ENCODE results near the gene RPS6KC1. TPM values are rescaled to one million over a fixed set of nuclear protein-coding genes. Genes with fewer than 3 reads are reported as not detected.

The RPS6KC1 gene
- total and polyA plus RNA-seq, 2 of the 4 experiments (the other 2 are of a cell fraction) = 7.9 to 23.7 TPM

DNA sequence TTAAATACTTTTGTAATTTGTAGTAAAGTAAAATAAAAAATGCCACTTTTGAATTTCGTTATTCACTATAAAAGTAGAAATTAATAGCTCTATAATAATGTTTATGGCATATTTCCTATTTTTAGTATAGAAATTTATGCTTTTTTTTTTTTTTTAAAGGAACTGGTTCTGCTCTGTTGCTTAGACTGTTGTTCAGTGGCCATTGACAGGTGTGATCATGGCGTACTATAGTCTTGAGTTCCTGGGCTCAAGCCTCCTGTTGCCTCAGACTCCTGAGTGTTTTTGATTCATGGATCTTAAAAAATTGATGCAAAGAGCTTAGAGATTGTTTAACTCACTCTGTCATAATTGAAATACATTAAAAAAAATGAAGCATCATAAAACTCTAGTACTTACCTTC is 53.6 kb downstream of the RPS6KC1 start (continued):
- TF ChIP-seq, protein P1, sequence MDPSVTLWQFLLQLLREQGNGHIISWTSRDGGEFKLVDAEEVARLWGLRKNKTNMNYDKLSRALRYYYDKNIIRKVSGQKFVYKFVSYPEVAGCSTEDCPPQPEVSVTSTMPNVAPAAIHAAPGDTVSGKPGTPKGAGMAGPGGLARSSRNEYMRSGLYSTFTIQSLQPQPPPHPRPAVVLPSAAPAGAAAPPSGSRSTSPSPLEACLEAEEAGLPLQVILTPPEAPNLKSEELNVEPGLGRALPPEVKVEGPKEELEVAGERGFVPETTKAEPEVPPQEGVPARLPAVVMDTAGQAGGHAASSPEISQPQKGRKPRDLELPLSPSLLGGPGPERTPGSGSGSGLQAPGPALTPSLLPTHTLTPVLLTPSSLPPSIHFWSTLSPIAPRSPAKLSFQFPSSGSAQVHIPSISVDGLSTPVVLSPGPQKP (IDR thresholded peaks at IDR 0.05; ENCODE audit: borderline replicate concordance, low read depth, low read length) = no peak
- TF ChIP-seq MAZ (IDR thresholded peaks at IDR 0.05; ENCODE audit: borderline replicate concordance, low read depth, low read length) = no peak

DNA sequence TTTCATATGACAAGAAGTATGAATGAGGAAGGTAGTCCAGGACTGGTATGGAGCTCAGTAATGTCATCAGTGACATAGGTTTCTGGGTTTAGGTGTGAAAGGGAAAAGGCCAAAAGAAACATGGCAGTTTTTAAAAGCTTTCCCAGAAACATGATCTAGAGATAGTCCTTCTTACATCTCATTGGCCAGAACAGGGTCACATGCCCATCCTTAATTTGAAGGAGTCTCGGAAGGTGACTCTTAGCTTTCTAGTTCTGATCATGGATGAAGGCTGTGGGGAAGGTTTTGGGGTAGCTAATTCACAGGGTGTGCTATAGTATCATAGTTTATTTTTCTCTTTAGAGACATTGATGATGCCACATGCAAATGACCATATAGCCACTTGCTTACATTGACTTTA is 55.3 kb downstream of the RPS6KC1 start:
- H2BK20ac ChIP-seq (ENCODE audit: low read depth, low read length) = no peak overlapping the region
- H2AK9ac ChIP-seq (replicated peaks; ENCODE audit: low read depth, low read length, poor library complexity) = no peak overlapping the region
- H2BK120ac ChIP-seq (ENCODE audit: low read depth, low read length) = no peak overlapping the region
- no peaks in the 10 kb centered on the region for H3K4me1 ChIP-seq (ENCODE audit: control insufficient read depth, insufficient read depth, low read length)
- no peak overlapping the region for H2BK15ac ChIP-seq (ENCODE audit: low read depth, low read length)
- TF ChIP-seq RCOR1 (IDR thresholded peaks at IDR 0.05; ENCODE audit: insufficient replicate concordance, low read length) (no peak), CHD1 (IDR thresholded peaks at IDR 0.05; ENCODE audit: low read depth, low read length) (no peak), MAZ (IDR thresholded peaks at IDR 0.05; ENCODE audit: borderline replicate concordance, low read depth, low read length) (no peak), RFX5 (IDR thresholded peaks at IDR 0.05; ENCODE audit: low read depth, low read length) (no peak), USF2 (IDR thresholded peaks at IDR 0.05; ENCODE audit: low read depth, low read length) (peak; percentile 10; the same call in 1 of the 2 replicates), MXI1 (IDR thresholded peaks at IDR 0.05; ENCODE audit: borderline replicate concordance, low read depth, low read length) (no peak), BHLHE40 (IDR thresholded peaks at IDR 0.05; ENCODE audit: low read depth, low read length) (no peak)
- no peak overlapping the region for H3K27ac ChIP-seq (ENCODE audit: insufficient read depth, low read length)
- no peak overlapping the region for H3K4me3 ChIP-seq (ENCODE audit: insufficient read depth, low read depth, low read length)
- CTCF ChIA-PET = interaction anchor here (0.8 kb wide), 1 partner anchor 31 kb away, joined by 3 read pairs; no protein-coding TSS in a partner anchor
- H2AFZ ChIP-seq (replicated peaks; ENCODE audit: low read length, poor library complexity) = no peak overlapping the region
- H3K9ac ChIP-seq (ENCODE audit: low read depth, low read length) = no peak overlapping the region
- in situ Hi-C loops (cut with MboI; ENCODE audit: low sequenced_read_pairs) (no loop called here), intact Hi-C loops (cut with micrococcal nuclease) (no loop called here), dilution Hi-C loops (cut with HindIII; ENCODE audit: low sequenced_read_pairs, unreplicated experiment) (no loop called here)
- no peak overlapping the region for H3K14ac ChIP-seq (replicated peaks; ENCODE audit: low read depth, low read length)
- no peak overlapping the region for H3K4me2 ChIP-seq (ENCODE audit: low read depth, low read length)
- no peak overlapping the region for H4K8ac ChIP-seq (ENCODE audit: low read depth in 2 of 2, low read length in 2 of 2)
- H4K20me1 ChIP-seq (ENCODE audit: insufficient read depth, low read length) = 0 out of 2 replicates have a peak, but pooled peaks cover 3% of the 10 kb centered on the region
- H3K23ac ChIP-seq (ENCODE audit: low read depth, low read length) = no peak overlapping the region
- peaks cover 6 to 15% of the 10 kb centered on the region in 2 experiments; a peak in 3 of 4 replicates for H3K79me1 ChIP-seq (ENCODE audit: low read depth in 1 of 2, low read length in 2 of 2)
- H3K4ac ChIP-seq (ENCODE audit: low read depth, low read length) = no peak overlapping the region
- H3K9me3 ChIP-seq (ENCODE audit: control insufficient read depth, insufficient read depth, low read length) = no peaks in the 10 kb centered on the region
- H3K9me1 ChIP-seq (ENCODE audit: insufficient read depth, low read length) = no peaks in the 10 kb centered on the region; the same call in 1 of the 2 replicates
- no peak overlapping the region for H2AK5ac ChIP-seq (ENCODE audit: low read depth, low read length)
- DNase-seq (no peak), ATAC-seq (ENCODE audit: low read depth) (no peak)
- no peak overlapping the region for H4K91ac ChIP-seq (ENCODE audit: insufficient read depth, low read depth, low read length)
- no peak overlapping the region for H2BK5ac ChIP-seq (ENCODE audit: low read depth, low read length, poor library complexity, severe bottlenecking)
- POLR2A ChIA-PET (ENCODE audit: unreplicated experiment) = no interaction called here
- peaks cover 2% of the 10 kb centered on the region; the same call in 1 of the 2 replicates for H3K36me3 ChIP-seq (ENCODE audit: control insufficient read depth, insufficient read depth, low read length)
- WGBS, 2 experiments (ENCODE audit: extremely low coverage in 2 of 2, insufficient read length in 1 of 2) = no CpG with 5 or more reads among the region's 1 CpG
- BruUV-seq (replicated peaks) = no TSS peak
- H3K18ac ChIP-seq (ENCODE audit: low read depth, low read length) = no peak overlapping the region
- H3K27me3 ChIP-seq (ENCODE audit: control insufficient read depth, insufficient read depth, low read length) = no peaks in the 10 kb centered on the region
- no peak overlapping the region for H4K5ac ChIP-seq (ENCODE audit: low read depth, low read length)
- H3K56ac ChIP-seq (ENCODE audit: extremely low read depth, insufficient read depth, low read length) = no peak overlapping the region
